H1 (cell line): ENCODE data around the gene TMEM212. TPM values are rescaled to one million over a fixed set of nuclear protein-coding genes. Genes with fewer than 3 reads are reported as not detected.

Experiments used
- BRCA1 ChIP-seq: IDR thresholded peaks from 2 replicates; pipeline ENCODE4 v1.6.1; 2012; ENCODE audit warnings: low read depth, low read length, improper control_type of control experiment
- CBX5 ChIP-seq: fragments of 300-800, 300-1000 bp; sonication (generic); IDR thresholded peaks from 2 replicates; pipeline ENCODE4 v1.7.1; 2016; ENCODE audit warnings: antibody characterized with exemption, low read length, low read depth
- CBX8 ChIP-seq: fragments of 300-800, 300-1000 bp; sonication (generic); IDR thresholded peaks from 2 replicates; pipeline ENCODE4 v1.7.1; 2016; ENCODE audit warnings: low read depth, low read length, borderline replicate concordance
- CHD1 ChIP-seq: IDR thresholded peaks from 2 replicates; pipeline ENCODE4 v1.6.1; 2012; ENCODE audit warnings: low read depth, low read length, improper control_type of control experiment
- EZH2 ChIP-seq: fragments of 200-600 bp; sonication (generic); IDR thresholded peaks from 2 replicates; pipeline ENCODE4 v1.7.1; 2012; ENCODE audit warnings: low read depth, mild to moderate bottlenecking, moderate library complexity, low read length, inconsistent platforms; ENCODE audit not compliant: severe bottlenecking
- JUN ChIP-seq: IDR thresholded peaks from 2 replicates; pipeline ENCODE4 v1.6.1; 2011; ENCODE audit warnings: low read depth, mild to moderate bottlenecking, improper control_type of control experiment, low read length
- MAX ChIP-seq: IDR thresholded peaks from 2 replicates; pipeline ENCODE4 v1.6.1; 2012; ENCODE audit warnings: inconsistent platforms
- POU5F1 ChIP-seq: IDR thresholded peaks from 2 replicates; pipeline ENCODE4 v1.6.1; 2011; ENCODE audit warnings: low read depth, mild to moderate bottlenecking, low read length, moderate library complexity
- RAD21 ChIP-seq, 2 experiments: IDR thresholded peaks in 1 of 2; conservative IDR thresholded peaks in 1 of 2; 2 replicates each; pipeline ENCODE4 v1.6.1; 2011; ENCODE audit warnings: low read depth in 2 of 2, low read length in 2 of 2, improper control_type of control experiment in 1 of 2, inconsistent platforms in 1 of 2, mild to moderate bottlenecking in 1 of 2, moderate library complexity in 1 of 2
- SP4 ChIP-seq: IDR thresholded peaks from 2 replicates; pipeline ENCODE4 v1.6.1; 2012; ENCODE audit warnings: low read length, inconsistent platforms
- TEAD4 ChIP-seq: IDR thresholded peaks from 2 replicates; pipeline ENCODE4 v1.6.1; 2012; ENCODE audit warnings: low read depth, low read length, inconsistent platforms, mixed read lengths
- polyA plus RNA-seq, 7 experiments: library from polyadenylated mRNA; depleted of rRNA in 3 of 7; stranded (reverse) in 5 of 7; unstranded in 2 of 7; fragments of >200 nt in 5 of 7; fragments of 200-250 nt in 2 of 7; gene quantifications; 1 replicate in 5 of 7; 2 replicates in 1 of 7; 4 replicates in 1 of 7; pipeline versions ENCODE4 v1.2.1 to v1.2.3, GENCODE V29; 2011 to 2013; ENCODE audit warnings: missing spikeins in 2 of 7, mixed read lengths in 2 of 7
- total RNA-seq: library from RNA; stranded (reverse); fragmentation: NEBNext Ultra II Directional; extraction: Animal tissue kit (Norgen Biotek cat#: 25700); gene quantifications from 2 replicates; pipeline ENCODE4 v1.2.1, GENCODE V29; 2021
- TF ChIP-seq, protein P1 (sequence below): IDR thresholded peaks from 2 replicates; pipeline ENCODE4 v1.6.1; 2011; ENCODE audit warnings: low read depth, mild to moderate bottlenecking, low read length; ENCODE audit not compliant: insufficient read depth

The TMEM212 gene
- total and polyA plus RNA-seq, 2 of the 8 experiments (the other 6 are each of a cell fraction or from before 2014, with no cell fraction given) = not detected

DNA sequence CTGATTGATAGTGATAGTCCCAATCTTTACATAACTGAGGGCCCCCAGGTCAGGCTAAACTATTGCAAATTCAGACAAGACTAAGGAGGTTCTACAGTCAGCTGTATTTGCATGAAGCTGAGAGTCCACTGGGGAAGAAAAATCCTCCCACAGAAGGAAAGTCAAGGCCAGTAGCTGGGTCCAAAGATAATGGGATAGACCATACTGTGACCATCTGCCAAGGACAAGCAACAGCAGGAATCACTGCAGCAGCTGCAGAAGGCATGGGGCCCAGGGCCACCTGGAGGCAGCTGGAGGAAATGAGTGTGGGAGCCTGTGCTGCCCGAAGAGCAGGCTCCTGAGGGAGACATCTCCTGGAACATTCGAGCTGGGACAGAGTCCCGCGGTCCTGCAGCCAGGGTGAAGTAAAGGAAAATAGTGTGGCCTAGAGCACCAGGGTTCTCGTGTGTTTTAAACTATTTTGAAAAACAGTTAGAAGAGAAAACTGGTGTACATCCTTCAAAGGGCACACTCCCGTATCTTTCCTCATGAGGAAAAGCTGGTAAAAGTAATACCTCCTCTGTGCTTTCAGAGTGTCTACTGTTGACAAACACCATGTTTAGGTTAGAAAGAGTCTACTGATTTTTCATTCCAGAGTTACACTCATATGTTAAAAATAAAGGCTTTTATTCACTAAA is 13.2 kb upstream of the TMEM212 start (continued):
- no peak for TF ChIP-seq POU5F1
- TF ChIP-seq CHD1 = no peak
- no peak for TF ChIP-seq EZH2
- TF ChIP-seq CBX8 = no peak
- no peak for TF ChIP-seq JUN
- no peak for TF ChIP-seq BRCA1
- no peak for TF ChIP-seq SP4
- TF ChIP-seq CBX5 = no peak
- peak; percentile 74 to 86 for TF ChIP-seq RAD21 (IDR thresholded peaks at IDR 0.05 in 1 of 2, conservative IDR thresholded peaks at IDR 0.05 in 1 of 2; ENCODE audit: low read depth in 2 of 2, low read length in 2 of 2)
- TF ChIP-seq, protein P1, sequence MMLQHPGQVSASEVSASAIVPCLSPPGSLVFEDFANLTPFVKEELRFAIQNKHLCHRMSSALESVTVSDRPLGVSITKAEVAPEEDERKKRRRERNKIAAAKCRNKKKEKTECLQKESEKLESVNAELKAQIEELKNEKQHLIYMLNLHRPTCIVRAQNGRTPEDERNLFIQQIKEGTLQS = no peak
- no peak for TF ChIP-seq TEAD4
- peak; percentile 47; the same call in 1 of the 2 replicates for TF ChIP-seq MAX
- TF ChIP-seq, all 59 proteins: peak for 6
